Measurements from ENCODE around the gene SLC9A3.

Gene SLC9A3

DNA sequence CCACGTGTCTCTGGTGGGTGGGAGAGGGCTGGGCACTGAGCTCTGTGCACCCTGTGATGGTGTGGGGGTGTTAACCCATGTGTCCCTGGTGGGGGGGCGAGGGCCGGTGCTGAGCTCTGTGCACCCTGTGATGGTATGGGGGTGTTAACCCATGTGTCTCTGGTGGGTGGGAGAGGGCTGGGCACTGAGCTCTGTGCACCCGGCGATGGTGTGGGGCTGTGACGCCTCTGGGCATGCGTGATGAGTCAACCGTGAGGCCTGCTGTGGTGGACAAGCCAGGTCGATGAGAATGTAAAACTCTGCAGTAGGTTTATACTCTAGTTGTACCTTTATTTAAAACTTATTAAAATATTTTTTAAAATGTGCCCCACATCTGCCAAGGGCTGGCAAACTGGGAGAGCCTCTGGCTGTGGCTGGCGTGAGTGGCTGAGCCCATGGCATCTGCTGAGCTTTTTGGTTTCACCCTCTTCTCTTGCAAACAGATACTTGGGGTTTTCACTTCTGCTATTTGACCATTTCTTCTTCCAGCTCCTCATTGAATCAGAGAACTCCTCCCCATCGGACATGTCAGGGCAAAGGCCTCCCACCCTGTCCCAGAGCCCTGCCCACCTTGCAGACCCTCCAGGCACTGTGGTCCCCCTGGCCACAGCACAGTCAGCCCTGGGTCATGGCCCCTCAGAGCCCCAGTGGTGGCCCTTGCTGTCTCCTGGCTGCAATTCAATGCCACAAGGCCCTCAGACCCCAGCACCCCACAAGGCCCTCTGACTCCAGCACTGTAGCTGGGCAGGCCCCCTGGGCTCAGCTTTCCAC, 99.7 kb downstream of the SLC9A3 start:
- H3K27ac ChIP-seq: no peak overlapping the region
- TF ChIP-seq, protein P1, sequence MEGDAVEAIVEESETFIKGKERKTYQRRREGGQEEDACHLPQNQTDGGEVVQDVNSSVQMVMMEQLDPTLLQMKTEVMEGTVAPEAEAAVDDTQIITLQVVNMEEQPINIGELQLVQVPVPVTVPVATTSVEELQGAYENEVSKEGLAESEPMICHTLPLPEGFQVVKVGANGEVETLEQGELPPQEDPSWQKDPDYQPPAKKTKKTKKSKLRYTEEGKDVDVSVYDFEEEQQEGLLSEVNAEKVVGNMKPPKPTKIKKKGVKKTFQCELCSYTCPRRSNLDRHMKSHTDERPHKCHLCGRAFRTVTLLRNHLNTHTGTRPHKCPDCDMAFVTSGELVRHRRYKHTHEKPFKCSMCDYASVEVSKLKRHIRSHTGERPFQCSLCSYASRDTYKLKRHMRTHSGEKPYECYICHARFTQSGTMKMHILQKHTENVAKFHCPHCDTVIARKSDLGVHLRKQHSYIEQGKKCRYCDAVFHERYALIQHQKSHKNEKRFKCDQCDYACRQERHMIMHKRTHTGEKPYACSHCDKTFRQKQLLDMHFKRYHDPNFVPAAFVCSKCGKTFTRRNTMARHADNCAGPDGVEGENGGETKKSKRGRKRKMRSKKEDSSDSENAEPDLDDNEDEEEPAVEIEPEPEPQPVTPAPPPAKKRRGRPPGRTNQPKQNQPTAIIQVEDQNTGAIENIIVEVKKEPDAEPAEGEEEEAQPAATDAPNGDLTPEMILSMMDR (IDR thresholded peaks at IDR 0.05): no peak
- no peak for TF ChIP-seq ZFX (IDR thresholded peaks at IDR 0.05; ENCODE audit: borderline replicate concordance)

DNA sequence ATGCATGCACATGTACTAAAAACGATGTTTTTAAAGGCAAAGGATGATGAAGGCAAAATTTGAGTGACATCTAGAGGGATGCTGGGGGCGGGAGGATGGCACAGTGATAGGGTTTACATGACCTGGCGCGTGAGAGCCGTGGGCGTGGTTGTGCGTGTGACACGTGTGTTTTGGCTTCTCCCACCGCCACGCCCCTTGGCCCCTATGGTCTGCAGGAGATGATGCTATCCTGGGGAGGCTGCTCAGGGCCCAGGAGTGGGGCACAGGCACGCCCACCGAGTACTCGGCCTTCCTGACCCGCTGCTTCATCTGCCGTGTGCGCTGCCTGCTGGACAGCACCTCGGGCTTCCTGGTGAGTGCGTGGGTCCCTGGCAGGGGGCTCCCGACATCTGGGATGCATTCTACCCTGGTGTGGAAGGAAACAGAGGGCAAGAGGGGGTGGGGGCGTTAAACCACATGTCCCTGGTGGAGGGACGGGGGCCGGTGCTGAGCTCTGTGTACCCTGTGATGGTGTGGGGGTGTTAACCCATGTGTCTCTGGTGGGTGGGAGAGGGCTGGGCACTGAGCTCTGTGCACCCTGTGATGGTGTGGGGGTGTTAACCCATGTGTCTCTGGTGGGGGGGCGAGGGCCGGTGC, 100.5 kb downstream of the SLC9A3 start:
- TF ChIP-seq ZFX (IDR thresholded peaks at IDR 0.05; ENCODE audit: borderline replicate concordance): no peak
- TF ChIP-seq, protein P1 (IDR thresholded peaks at IDR 0.05): no peak
- H3K27ac ChIP-seq: no peak overlapping the region

DNA sequence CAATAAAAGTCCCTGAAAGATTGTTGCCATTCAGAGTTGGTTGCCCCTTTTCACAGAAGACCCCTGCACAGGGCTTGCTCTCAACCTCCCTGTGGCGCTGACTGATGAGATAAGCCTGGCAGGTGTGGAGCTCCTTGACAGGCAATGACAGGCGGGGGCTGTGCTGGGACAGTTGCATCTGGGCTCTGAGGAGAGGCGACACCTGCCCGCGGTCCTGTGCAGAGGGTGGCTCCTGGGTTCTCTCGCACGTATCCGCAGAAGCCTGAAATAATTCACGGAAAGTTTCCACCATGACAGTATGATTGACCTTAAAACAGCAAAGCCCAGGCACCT, 101.0 kb downstream of the SLC9A3 start:
- TF ChIP-seq ZFX (IDR thresholded peaks at IDR 0.05; ENCODE audit: borderline replicate concordance): no peak
- TF ChIP-seq, protein P1 (IDR thresholded peaks at IDR 0.05): no peak
- no peak overlapping the region for H3K27ac ChIP-seq

DNA sequence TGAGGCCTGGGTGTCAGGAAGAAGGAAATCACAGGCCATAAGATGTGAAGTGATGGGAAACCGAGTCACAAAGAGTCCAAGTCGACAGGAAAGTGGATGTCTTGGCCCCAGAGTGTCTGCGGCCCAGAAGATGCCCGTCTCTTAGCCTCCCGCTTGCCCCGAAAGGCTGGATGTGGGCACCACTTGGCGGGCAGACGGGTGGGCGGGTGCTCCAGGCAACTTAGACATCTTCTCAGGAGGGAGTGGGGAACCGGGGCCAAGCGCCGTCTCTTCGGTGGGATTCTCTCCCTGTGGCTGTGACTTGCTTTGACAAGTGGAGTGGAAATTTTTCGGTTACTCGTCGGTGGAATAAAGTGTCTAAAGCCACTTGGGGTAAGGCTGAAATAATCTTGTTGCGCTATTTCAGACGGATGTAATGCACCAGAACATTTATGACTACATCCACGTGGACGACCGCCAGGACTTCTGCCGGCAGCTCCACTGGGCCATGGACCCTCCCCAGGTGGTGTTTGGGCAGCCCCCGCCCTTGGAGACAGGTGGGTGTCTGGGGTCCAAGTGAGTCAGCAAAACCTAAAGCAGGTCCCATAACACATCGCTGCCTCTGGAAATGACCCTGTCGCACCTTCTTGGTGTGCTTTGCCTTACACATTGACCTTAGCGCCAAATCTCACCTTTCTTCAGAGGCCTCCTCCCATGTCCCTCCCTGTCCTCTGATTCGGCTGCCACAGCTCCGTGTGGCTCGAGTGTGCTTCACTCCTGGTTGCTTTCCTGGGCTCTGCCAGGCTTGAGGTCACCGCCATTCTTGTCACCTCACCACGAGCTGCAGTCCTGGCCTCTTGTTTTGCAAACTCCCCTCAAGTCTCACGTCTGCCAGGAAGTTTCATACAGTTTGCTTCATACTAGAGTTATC, 101.7 kb downstream of the SLC9A3 start:
- H3K27ac ChIP-seq: no peak overlapping the region
- TF ChIP-seq ZFX (IDR thresholded peaks at IDR 0.05; ENCODE audit: borderline replicate concordance): no peak
- TF ChIP-seq, protein P1 (IDR thresholded peaks at IDR 0.05): no peak

DNA sequence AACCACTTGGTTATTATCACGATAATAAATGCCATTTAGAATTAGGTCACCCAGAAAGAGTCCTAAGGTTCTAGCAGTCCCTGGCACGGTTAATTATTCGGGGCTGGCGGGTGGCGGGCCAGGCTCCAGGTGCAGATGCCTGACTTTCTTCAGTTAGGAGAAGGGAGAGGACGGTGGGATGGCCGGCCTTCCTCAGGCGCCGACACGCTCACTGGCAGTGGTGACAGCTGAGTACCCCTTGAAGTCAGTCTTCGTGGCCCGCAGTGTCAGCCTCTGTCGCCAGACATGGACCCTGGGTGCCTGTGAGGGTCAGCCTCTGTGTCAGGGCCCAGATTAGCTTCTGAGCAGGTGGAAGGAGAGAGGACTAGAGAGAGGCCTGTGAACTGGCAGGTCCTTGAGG, 102.3 kb downstream of the SLC9A3 start:
- no peak overlapping the region for H3K27ac ChIP-seq
- TF ChIP-seq, protein P1 (IDR thresholded peaks at IDR 0.05): no peak
- no peak for TF ChIP-seq ZFX (IDR thresholded peaks at IDR 0.05; ENCODE audit: borderline replicate concordance)

DNA sequence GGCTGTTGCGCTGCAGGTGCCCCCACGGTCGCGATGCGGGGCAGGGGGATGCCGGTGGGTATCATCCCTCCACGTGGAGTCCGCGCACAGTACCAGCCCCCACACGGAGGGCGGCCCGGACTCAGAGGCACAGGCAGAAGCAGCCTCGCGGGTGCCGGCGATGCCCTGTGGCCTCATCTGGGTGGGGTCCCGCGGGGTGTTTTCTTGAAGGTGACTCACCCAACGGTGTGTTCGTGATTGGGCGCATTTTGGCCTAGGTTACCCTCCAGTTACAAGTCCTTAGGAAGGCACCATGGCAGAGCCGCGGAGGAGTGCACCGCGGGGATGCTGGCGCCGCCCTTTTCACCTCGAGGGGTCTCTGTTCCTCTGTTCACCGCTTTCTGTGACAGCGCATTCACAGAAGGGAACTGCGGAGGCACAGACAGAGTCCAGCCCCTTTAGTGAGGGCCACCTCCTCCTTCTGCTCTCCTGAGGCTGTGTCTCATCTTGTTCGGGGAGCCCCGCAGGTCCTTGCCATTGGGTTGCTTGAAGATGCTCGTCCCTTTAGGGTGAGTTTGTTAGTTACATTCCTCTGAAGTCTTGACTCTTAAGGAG, 102.9 kb downstream of the SLC9A3 start:
- no peak overlapping the region for H3K27ac ChIP-seq
- TF ChIP-seq, protein P1 (IDR thresholded peaks at IDR 0.05): no peak
- no peak for TF ChIP-seq ZFX (IDR thresholded peaks at IDR 0.05; ENCODE audit: borderline replicate concordance)

Measured in 22Rv1 (cell line).